Choroid plexus epithelial cell (primary cell): ENCODE data around the gene TMED1.

Experiments used
- DNase-seq: peaks from one replicate; pipeline ENCODE4 v3.0.0-alpha.2; 2010; ENCODE audit warnings: low read depth
- H3K4me3 ChIP-seq: 2 replicates; pipeline ENCODE4 v1.5.1; 2011; ENCODE audit warnings: low read depth, mild to moderate bottlenecking, control low read depth, low read length, moderate library complexity
- CTCF ChIP-seq: conservative IDR thresholded peaks from 2 replicates; pipeline ENCODE4 v1.5.1; 2011; ENCODE audit warnings: low read depth, mild to moderate bottlenecking, control low read depth, inconsistent platforms, low read length, moderate library complexity

The TMED1 gene

GRCh38 chr19:10805065-10805757, 30.8 kb downstream of the TMED1 start:
- DNase-seq = no peak
- no peak overlapping the region for H3K4me3 ChIP-seq
- no peak for TF ChIP-seq CTCF

DNA sequence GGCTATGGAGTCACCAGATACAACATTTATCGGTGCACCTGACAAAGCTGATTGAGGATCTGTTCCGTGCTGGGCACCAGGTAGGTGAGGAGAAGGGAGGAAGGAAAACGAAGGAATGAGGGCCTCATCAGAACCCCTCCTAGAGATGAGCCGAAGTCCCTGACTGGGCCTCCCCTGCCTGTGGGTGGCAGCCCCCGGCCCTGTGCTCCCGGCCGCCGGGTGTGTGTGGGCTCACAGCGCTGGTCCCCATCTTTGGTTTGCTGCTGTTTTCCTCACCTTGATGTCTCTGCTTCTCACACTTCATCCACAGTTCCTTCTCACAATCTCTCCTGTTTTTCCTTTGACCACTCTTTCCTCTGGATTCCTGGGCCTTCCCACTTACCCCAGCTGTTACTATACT, 32.8 kb downstream of the TMED1 start:
- no peak for DNase-seq
- no peak for TF ChIP-seq CTCF
- no peak overlapping the region for H3K4me3 ChIP-seq

DNA sequence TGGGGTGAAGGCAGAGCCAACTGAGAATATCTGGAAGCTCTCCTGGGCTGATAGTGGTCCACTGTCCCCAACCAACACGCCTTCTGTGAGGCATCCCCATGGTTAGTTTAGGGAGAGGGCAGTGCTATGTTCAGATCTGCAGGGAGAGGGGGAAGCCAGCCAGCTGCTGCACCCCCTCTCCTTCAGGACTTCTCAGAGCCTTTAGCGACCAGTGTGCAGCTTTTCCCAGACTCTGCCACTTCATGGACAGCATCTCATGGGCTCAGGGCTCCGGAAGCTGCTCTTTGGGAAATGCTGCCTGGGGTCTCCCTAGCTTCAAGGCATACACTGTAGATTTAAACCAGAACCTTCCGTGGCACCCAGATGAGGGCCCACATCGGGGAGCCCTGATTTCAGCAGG, 33.5 kb downstream of the TMED1 start:
- no peak for DNase-seq
- no peak for TF ChIP-seq CTCF
- H3K4me3 ChIP-seq = no peak overlapping the region

DNA sequence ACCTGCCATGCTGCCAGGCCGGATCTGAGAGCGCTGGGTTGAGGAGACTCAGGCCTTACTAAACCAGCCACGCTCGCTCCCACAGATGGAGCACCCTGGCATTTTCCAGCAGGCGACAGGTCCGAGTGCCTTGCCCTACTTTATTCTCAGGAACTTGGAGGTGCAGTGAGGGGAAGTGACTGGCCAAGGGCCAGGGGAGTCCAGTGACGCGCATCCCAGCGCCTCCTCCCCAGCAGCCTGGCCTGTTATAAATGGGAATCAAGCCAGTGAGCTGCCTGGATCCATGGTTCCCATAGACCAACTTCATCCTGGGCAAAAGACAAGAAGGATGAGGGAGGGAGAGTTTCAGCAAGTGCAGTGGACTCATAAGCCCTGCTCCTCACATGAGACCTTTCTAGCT, 35.5 kb downstream of the TMED1 start:
- TF ChIP-seq CTCF = no peak
- no peak for DNase-seq
- no peak overlapping the region for H3K4me3 ChIP-seq

GRCh38 chr19:10797541-10798256, 38.3 kb downstream of the TMED1 start:
- peak; percentile 29 for DNase-seq
- no peak for TF ChIP-seq CTCF
- H3K4me3 ChIP-seq = no peak overlapping the region

GRCh38 chr19:10797078-10797477, 38.9 kb downstream of the TMED1 start:
- no peak overlapping the region for H3K4me3 ChIP-seq
- DNase-seq = no peak
- no peak for TF ChIP-seq CTCF

- no peak for TF ChIP-seq CTCF
- no peak for DNase-seq
- no peak overlapping the region for H3K4me3 ChIP-seq
Observed at GRCh38 chr19:10796653-10797052, 39.4 kb downstream of the TMED1 start.
